NCI-H1092 (cell line): ENCODE results near the gene CTSD.

Experiments
- DNase-seq: peaks from one replicate; lab custom pipeline; 2025; lab: John Stamatoyannopoulos, UW

The CTSD gene

GRCh38 chr11:1755692-1756561 lies 7.8 kb downstream of the CTSD start:
- DNase-seq = no peak

- DNase-seq = no peak
These were observed 8.4 kb downstream of the CTSD start for GRCh38 chr11:1755344-1755691.

- DNase-seq = no peak
These were observed 9.2 kb downstream of the CTSD start for GRCh38 chr11:1754376-1755150.

GRCh38 chr11:1753929-1754305 lies 9.8 kb downstream of the CTSD start:
- DNase-seq = no peak

GRCh38 chr11:1753229-1753928 lies 10.3 kb downstream of the CTSD start:
- no peak for DNase-seq

GRCh38 chr11:1752907-1753228 lies 10.9 kb downstream of the CTSD start:
- DNase-seq = no peak

- no peak for DNase-seq
These were observed 11.5 kb downstream of the CTSD start for GRCh38 chr11:1751999-1752906.

- no peak for DNase-seq
These were observed 12.2 kb downstream of the CTSD start for GRCh38 chr11:1751531-1751921.

GRCh38 chr11:1750840-1751530 lies 12.7 kb downstream of the CTSD start:
- no peak for DNase-seq

- no peak for DNase-seq
These were observed 13.3 kb downstream of the CTSD start, which contains the start of gene IFITM10 for GRCh38 chr11:1750481-1750839. Gene IFITM10, minus strand, starts transcription at chr11:1750595. Its CDS starts 153 bp downstream, at chr11:1750442.

- no peak for DNase-seq
These were observed 14.1 kb downstream of the CTSD start for GRCh38 chr11:1749395-1750351.

- DNase-seq = no peak
These were observed 14.9 kb downstream of the CTSD start for GRCh38 chr11:1748636-1749394.

- no peak for DNase-seq
These were observed 15.7 kb downstream of the CTSD start for GRCh38 chr11:1747753-1748635.

- no peak for DNase-seq
These were observed 16.6 kb downstream of the CTSD start for GRCh38 chr11:1746956-1747752.

- no peak for DNase-seq
These were observed 17.2 kb downstream of the CTSD start for GRCh38 chr11:1746511-1746931.

GRCh38 chr11:1745701-1746320 lies 17.9 kb downstream of the CTSD start:
- no peak for DNase-seq
